Activated CD4-positive, alpha-beta T cell treated with anti-CD3 and anti-CD28 coated beads for 1 hour (primary cell): ENCODE measurements around the gene CNTNAP5.

Source experiments
- DNase-seq: peaks from one replicate; pipeline ENCODE4 v3.0.0-alpha.2; 2020

CNTNAP5 gene

GRCh38 chr2:124838406-124838805 lies 813.3 kb downstream of the CNTNAP5 start:
- DNase-seq = no peak

GRCh38 chr2:124867247-124867646 lies 842.2 kb downstream of the CNTNAP5 start:
- DNase-seq = no peak

- no peak for DNase-seq
Measured at GRCh38 chr2:124874219-124874618, 849.1 kb downstream of the CNTNAP5 start.

- no peak for DNase-seq
Measured at GRCh38 chr2:124874676-124875075, 849.6 kb downstream of the CNTNAP5 start.

- no peak for DNase-seq
Measured at GRCh38 chr2:124875627-124876244, 850.6 kb downstream of the CNTNAP5 start.

- no peak for DNase-seq
Measured at GRCh38 chr2:124877141-124877577, 852.1 kb downstream of the CNTNAP5 start.

GRCh38 chr2:124879640-124880039 lies 854.6 kb downstream of the CNTNAP5 start:
- DNase-seq = no peak

GRCh38 chr2:124880995-124881394 lies 855.9 kb downstream of the CNTNAP5 start:
- no peak for DNase-seq

GRCh38 chr2:124882423-124882822 lies 857.3 kb downstream of the CNTNAP5 start:
- no peak for DNase-seq

GRCh38 chr2:124883595-124883994 lies 858.5 kb downstream of the CNTNAP5 start:
- DNase-seq = no peak

- no peak for DNase-seq
Measured at GRCh38 chr2:124884315-124884714, 859.2 kb downstream of the CNTNAP5 start.

- DNase-seq = no peak
Measured at GRCh38 chr2:124886216-124886615, 861.1 kb downstream of the CNTNAP5 start.

GRCh38 chr2:124887466-124887865 lies 862.4 kb downstream of the CNTNAP5 start:
- no peak for DNase-seq

- DNase-seq = no peak
Measured at GRCh38 chr2:124888431-124888830, 863.3 kb downstream of the CNTNAP5 start.

GRCh38 chr2:124894199-124894598 lies 869.1 kb downstream of the CNTNAP5 start:
- no peak for DNase-seq

GRCh38 chr2:124898827-124899226 lies 873.7 kb downstream of the CNTNAP5 start:
- DNase-seq = no peak

- DNase-seq = no peak
Measured at GRCh38 chr2:124908411-124908810, 883.3 kb downstream of the CNTNAP5 start.

- no peak for DNase-seq
Measured at GRCh38 chr2:124911560-124911959, 886.5 kb downstream of the CNTNAP5 start.

- DNase-seq = no peak
Measured at GRCh38 chr2:124913868-124914267, 888.8 kb downstream of the CNTNAP5 start.

- DNase-seq = no peak
Measured at GRCh38 chr2:124915567-124915966, 890.5 kb downstream of the CNTNAP5 start.

GRCh38 chr2:124919296-124919695 lies 894.2 kb downstream of the CNTNAP5 start:
- no peak for DNase-seq

GRCh38 chr2:124920448-124920847 lies 895.4 kb downstream of the CNTNAP5 start:
- no peak for DNase-seq

- no peak for DNase-seq
Measured at GRCh38 chr2:124921191-124921590, 896.1 kb downstream of the CNTNAP5 start.

GRCh38 chr2:124923097-124923496 lies 898.0 kb downstream of the CNTNAP5 start:
- no peak for DNase-seq

- DNase-seq = no peak
Measured at GRCh38 chr2:124933883-124934282, 908.8 kb downstream of the CNTNAP5 start.
